Measurements from ENCODE around the gene ARV1. TPM values are rescaled to one million over a fixed set of nuclear protein-coding genes. Genes with fewer than 3 reads are reported as not detected.

ARV1 gene
- polyA plus RNA-seq, 2 of the 4 experiments (the other 2 are of a cell fraction), result 31.2 to 50.0 TPM

GRCh38 chr1:230943048-230943593 is 35.8 kb upstream of the ARV1 start:
- WGBS (ENCODE audit: missing lambda C conversion rate), result 93% methylated on average over 2 of the region's 2 CpGs
- POLR2A ChIA-PET, result no interaction called here
- CTCF ChIA-PET, result interaction anchor here (1.3 kb wide), 1 partner anchor 11 kb away, joined by 3 read pairs; no protein-coding TSS in a partner anchor

GRCh38 chr1:230948301-230948700 is 30.6 kb upstream of the ARV1 start:
- ChIA-PET CTCF (interaction anchor here (0.8 kb wide), 1 partner anchor 32 kb away, joined by 3 read pairs; no protein-coding TSS in a partner anchor), POLR2A (no interaction called here)
- DNase-seq (ENCODE audit: low read depth in 1 of 2, low spot score in 1 of 2) (no peak), FAIRE-seq (no peak), ATAC-seq (no peak)
- H3K4me1 ChIP-seq, result no peaks in the 10 kb centered on the region
- TF ChIP-seq MAFK (IDR thresholded peaks at IDR 0.05; ENCODE audit: partially characterized antibody) (no peak), EP300 (IDR thresholded peaks at IDR 0.05) (no peak), FOXS1 (CRISPR knock-in tag; IDR thresholded peaks at IDR 0.05) (no peak), JUN (IDR thresholded peaks at IDR 0.05) (no peak), HOXB5 (CRISPR knock-in tag; IDR thresholded peaks at IDR 0.05) (no peak), MAZ (IDR thresholded peaks at IDR 0.05; ENCODE audit: borderline replicate concordance, low read depth, low read length) (no peak), CBX8 (IDR thresholded peaks at IDR 0.05) (no peak), ELK1 (IDR thresholded peaks at IDR 0.05; ENCODE audit: low read depth, low read length) (no peak), ESRRA (IDR thresholded peaks at IDR 0.05; ENCODE audit: borderline replicate concordance, low read length) (no peak), HOXB13 (CRISPR knock-in tag; IDR thresholded peaks at IDR 0.05; ENCODE audit: low read depth) (no peak)
- WGBS (ENCODE audit: missing lambda C conversion rate), result 88% methylated on average over 1 of the region's 1 CpG
- H3K4me2 ChIP-seq, result no peak overlapping the region
- H3K27ac ChIP-seq, result no peak overlapping the region
- H3K4me3 ChIP-seq, result no peak overlapping the region
- H3K9me3 ChIP-seq, result no peaks in the 10 kb centered on the region

More at GRCh38 chr1:230943048-230943593, 35.8 kb upstream of the ARV1 start:
- Histone ChIP-seq H3K27ac (no peak overlapping the region), H3K4me2 (no peak overlapping the region), H3K4me1 (no peaks in the 10 kb centered on the region), H3K4me3 (no peak overlapping the region), H3K9me3 (no peaks in the 10 kb centered on the region)
- ATAC-seq (no peak), FAIRE-seq (no peak), DNase-seq (ENCODE audit: low read depth in 1 of 2, low spot score in 1 of 2) (no peak)
- no peak for TF ChIP-seq MAZ (IDR thresholded peaks at IDR 0.05; ENCODE audit: borderline replicate concordance, low read depth, low read length)
- TF ChIP-seq FOSL2 (IDR thresholded peaks at IDR 0.05), result no peak
- TF ChIP-seq FOSL2 (CRISPR knock-in tag; IDR thresholded peaks at IDR 0.05), result no peak
- no peak for TF ChIP-seq KDM5A (IDR thresholded peaks at IDR 0.05)
- no peak for TF ChIP-seq JUN (IDR thresholded peaks at IDR 0.05)
- TF ChIP-seq SREBF2 (IDR thresholded peaks at IDR 0.05), result no peak
- TF ChIP-seq EHMT2 (IDR thresholded peaks at IDR 0.05; ENCODE audit: low read depth), result no peak
- no peak for TF ChIP-seq RARB (CRISPR knock-in tag; IDR thresholded peaks at IDR 0.05)
- TF ChIP-seq EHF (CRISPR knock-in tag; IDR thresholded peaks at IDR 0.05), result no peak
- no peak for TF ChIP-seq TFCP2L1 (CRISPR knock-in tag; IDR thresholded peaks at IDR 0.05)
- no peak for TF ChIP-seq MAFK (IDR thresholded peaks at IDR 0.05; ENCODE audit: partially characterized antibody)
- TF ChIP-seq EP300 (IDR thresholded peaks at IDR 0.05), result no peak
- TF ChIP-seq HOXA7 (CRISPR knock-in tag; IDR thresholded peaks at IDR 0.05), result no peak
- TF ChIP-seq, protein P1, sequence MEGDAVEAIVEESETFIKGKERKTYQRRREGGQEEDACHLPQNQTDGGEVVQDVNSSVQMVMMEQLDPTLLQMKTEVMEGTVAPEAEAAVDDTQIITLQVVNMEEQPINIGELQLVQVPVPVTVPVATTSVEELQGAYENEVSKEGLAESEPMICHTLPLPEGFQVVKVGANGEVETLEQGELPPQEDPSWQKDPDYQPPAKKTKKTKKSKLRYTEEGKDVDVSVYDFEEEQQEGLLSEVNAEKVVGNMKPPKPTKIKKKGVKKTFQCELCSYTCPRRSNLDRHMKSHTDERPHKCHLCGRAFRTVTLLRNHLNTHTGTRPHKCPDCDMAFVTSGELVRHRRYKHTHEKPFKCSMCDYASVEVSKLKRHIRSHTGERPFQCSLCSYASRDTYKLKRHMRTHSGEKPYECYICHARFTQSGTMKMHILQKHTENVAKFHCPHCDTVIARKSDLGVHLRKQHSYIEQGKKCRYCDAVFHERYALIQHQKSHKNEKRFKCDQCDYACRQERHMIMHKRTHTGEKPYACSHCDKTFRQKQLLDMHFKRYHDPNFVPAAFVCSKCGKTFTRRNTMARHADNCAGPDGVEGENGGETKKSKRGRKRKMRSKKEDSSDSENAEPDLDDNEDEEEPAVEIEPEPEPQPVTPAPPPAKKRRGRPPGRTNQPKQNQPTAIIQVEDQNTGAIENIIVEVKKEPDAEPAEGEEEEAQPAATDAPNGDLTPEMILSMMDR (IDR thresholded peaks at IDR 0.05), result no peak
- no peak for TF ChIP-seq HES2 (IDR thresholded peaks at IDR 0.05)
- TF ChIP-seq ZC3H11A (IDR thresholded peaks at IDR 0.05), result no peak
- TF ChIP-seq, protein P2, sequence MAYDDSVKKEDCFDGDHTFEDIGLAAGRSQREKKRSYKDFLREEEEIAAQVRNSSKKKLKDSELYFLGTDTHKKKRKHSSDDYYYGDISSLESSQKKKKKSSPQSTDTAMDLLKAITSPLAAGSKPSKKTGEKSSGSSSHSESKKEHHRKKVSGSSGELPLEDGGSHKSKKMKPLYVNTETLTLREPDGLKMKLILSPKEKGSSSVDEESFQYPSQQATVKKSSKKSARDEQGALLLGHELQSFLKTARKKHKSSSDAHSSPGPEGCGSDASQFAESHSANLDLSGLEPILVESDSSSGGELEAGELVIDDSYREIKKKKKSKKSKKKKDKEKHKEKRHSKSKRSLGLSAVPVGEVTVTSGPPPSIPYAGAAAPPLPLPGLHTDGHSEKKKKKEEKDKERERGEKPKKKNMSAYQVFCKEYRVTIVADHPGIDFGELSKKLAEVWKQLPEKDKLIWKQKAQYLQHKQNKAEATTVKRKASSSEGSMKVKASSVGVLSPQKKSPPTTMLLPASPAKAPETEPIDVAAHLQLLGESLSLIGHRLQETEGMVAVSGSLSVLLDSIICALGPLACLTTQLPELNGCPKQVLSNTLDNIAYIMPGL (CRISPR knock-in tag; IDR thresholded peaks at IDR 0.05; ENCODE audit: borderline replicate concordance), result no peak
- TF ChIP-seq, protein P3, sequence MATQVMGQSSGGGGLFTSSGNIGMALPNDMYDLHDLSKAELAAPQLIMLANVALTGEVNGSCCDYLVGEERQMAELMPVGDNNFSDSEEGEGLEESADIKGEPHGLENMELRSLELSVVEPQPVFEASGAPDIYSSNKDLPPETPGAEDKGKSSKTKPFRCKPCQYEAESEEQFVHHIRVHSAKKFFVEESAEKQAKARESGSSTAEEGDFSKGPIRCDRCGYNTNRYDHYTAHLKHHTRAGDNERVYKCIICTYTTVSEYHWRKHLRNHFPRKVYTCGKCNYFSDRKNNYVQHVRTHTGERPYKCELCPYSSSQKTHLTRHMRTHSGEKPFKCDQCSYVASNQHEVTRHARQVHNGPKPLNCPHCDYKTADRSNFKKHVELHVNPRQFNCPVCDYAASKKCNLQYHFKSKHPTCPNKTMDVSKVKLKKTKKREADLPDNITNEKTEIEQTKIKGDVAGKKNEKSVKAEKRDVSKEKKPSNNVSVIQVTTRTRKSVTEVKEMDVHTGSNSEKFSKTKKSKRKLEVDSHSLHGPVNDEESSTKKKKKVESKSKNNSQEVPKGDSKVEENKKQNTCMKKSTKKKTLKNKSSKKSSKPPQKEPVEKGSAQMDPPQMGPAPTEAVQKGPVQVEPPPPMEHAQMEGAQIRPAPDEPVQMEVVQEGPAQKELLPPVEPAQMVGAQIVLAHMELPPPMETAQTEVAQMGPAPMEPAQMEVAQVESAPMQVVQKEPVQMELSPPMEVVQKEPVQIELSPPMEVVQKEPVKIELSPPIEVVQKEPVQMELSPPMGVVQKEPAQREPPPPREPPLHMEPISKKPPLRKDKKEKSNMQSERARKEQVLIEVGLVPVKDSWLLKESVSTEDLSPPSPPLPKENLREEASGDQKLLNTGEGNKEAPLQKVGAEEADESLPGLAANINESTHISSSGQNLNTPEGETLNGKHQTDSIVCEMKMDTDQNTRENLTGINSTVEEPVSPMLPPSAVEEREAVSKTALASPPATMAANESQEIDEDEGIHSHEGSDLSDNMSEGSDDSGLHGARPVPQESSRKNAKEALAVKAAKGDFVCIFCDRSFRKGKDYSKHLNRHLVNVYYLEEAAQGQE (IDR thresholded peaks at IDR 0.05), result no peak
- TF ChIP-seq FOXS1 (CRISPR knock-in tag; IDR thresholded peaks at IDR 0.05), result no peak
- TF ChIP-seq NR3C1 (IDR thresholded peaks at IDR 0.05), result no peak

Measured in A549 (cell line).